Activated CD4-positive, alpha-beta memory T cell treated with anti-CD3 and anti-CD28 coated beads, Interleukin-2, amount 10 ng/mL, durations not matched to agents 7 days and 5 days (primary cell): ENCODE results near the gene SPOCD1. TPM values are rescaled to one million over a fixed set of nuclear protein-coding genes. Genes with fewer than 3 reads are reported as not detected.

ENCODE experiments used
- CTCF ChIA-PET: fragments of 350-600 bp; sonication (Branson Sonifier 250); formaldehyde crosslinking; loops from one replicate; lab custom pipeline; 2021; ENCODE audit warnings: antibody characterized with exemption, inconsistent platforms; lab: Charles Lee
- POLR2A ChIA-PET: fragments of 350-600 bp; sonication (Branson Sonifier 250); formaldehyde crosslinking; loops from one replicate; lab custom pipeline; 2021; ENCODE audit warnings: antibody characterized with exemption; lab: Charles Lee
- DNase-seq: peaks from one replicate; pipeline ENCODE4 v3.0.0-alpha.2; 2020
- H3K27ac Mint-ChIP-seq: one replicate; pipeline ENCODE4 v1.8.0; 2021; ENCODE audit warnings: mild to moderate bottlenecking, mixed read lengths
- H3K27me3 Mint-ChIP-seq: one replicate; pipeline ENCODE4 v1.8.0; 2021; ENCODE audit warnings: mixed read lengths
- H3K36me3 Mint-ChIP-seq: one replicate; pipeline ENCODE4 v1.8.0; 2021; ENCODE audit warnings: low read depth, mixed read lengths
- H3K4me1 Mint-ChIP-seq: one replicate; pipeline ENCODE4 v1.8.0; 2021; ENCODE audit warnings: mixed read lengths
- H3K4me3 Mint-ChIP-seq: one replicate; pipeline ENCODE4 v1.8.0; 2021; ENCODE audit warnings: mild to moderate bottlenecking, mixed read lengths
- H3K9me3 Mint-ChIP-seq: one replicate; pipeline ENCODE4 v1.8.0; 2021; ENCODE audit warnings: mixed read lengths
- total RNA-seq, 2 experiments: library from RNA; stranded (reverse); gene quantifications; one replicate each; pipeline ENCODE4 v1.2.3, GENCODE V29; 2021

Gene SPOCD1
- total RNA-seq = under 1 TPM; 0.08 to 0.15 TPM

DNA sequence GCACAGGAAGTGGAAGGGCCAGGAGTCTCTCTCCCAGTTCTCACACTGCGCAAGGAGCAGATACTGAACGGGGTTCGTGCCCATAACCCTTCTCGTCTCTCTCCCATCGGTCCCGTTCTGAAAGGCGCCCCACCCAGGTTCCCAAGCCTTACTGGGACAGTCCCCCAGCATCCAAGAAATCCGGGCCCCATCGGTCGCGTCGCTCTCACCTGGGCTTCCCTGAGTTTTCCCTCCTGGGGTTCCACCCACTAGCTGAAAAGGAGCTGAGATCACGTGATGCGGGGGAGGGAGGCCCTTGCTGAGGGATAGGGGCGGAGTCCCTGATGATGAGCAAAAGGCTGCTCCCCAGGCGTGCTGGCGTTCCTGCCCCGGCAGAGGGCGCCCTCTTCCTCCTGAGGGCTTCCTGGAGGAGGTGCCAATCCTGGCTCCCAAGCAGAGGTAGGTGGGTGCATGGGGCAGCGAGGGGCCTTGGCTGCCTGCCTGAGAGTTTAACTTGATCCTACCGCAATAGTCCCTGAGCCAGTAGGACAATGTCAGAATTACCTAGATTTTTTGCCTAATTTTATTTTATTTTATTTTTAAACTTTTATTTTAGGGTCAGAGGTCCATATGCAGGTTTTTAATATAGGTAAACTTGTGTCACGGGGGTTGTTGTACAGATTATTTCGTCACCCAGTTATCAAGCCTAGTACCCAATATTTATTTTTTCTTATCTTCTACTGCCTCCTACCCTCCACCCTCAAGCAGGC, at the start of gene SPOCD1:
Gene SPOCD1 (minus strand): TSS at position 271 of the 749 bp plus-strand sequence. CDS start 689 bp downstream, outside the sequence.
- ChIA-PET CTCF (interaction anchor here (0.5 to 7.7 kb wide), 39 partner anchors 10 to 293 kb away, joined by 3 to 85 read pairs (median 4); no protein-coding TSS in a partner anchor), POLR2A (interaction anchor here (0.6 to 2.5 kb wide), 6 partner anchors 33 to 198 kb away, joined by 3 to 10 read pairs (median 4); no protein-coding TSS in a partner anchor)
- Mint-ChIP-seq H3K27ac (no peak within 1 kb of the TSS), H3K36me3 (no peaks in the 10 kb centered on the region), H3K9me3 (no peaks in the 10 kb centered on the region), H3K4me3 (no peak within 1 kb of the TSS), H3K27me3 (no peaks in the 10 kb centered on the region), H3K4me1 (peaks cover 10% of the 10 kb centered on the region)
- peak; percentile 90 for DNase-seq

DNA sequence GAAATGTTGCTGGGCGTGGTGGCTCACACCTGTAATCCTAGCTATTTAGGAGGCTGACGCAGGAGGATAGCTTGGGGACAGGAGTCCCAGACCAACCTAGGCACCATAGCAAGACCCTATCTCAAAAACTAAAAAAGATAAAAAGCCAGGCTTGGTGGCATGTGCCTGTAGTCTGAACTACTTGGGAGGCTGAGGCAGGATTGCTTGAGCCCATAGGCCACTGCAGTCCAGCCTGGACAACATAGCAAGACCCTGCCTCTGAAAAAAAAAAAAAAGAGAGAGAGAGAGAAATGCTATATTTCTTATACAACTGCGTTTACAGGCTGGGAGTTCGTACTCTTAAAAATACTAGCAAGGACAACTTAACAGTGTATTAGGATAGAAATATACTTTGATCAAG, 46.2 kb upstream of the SPOCD1 start:
- Mint-ChIP-seq H3K27me3 (peaks cover 4% of the 10 kb centered on the region), H3K4me1 (no peaks in the 10 kb centered on the region), H3K9me3 (no peaks in the 10 kb centered on the region), H3K4me3 (no peak overlapping the region), H3K36me3 (no peaks in the 10 kb centered on the region), H3K27ac (no peak overlapping the region)
- ChIA-PET CTCF (no interaction called here), POLR2A (no interaction called here)
- DNase-seq = no peak

DNA sequence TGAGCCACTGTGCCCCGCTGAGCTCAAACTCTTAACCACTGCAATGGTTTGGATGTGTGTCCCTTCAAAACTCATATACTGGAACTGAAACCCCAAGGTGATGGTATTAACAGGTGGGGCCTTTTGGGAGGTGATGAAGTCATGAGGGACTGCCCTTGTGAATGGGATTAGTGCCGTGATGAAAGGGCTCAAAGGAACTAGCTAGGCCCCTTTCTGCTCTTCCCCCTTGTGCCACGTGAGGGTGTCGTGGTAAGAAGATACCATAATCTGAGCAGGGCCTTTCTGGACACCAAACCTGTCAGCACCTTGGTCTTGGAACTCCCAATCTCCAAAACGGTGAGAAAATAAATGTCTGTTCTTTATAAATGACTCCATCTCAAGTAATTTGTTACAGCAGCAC, 45.5 kb upstream of the SPOCD1 start:
- no peaks in the 10 kb centered on the region for H3K9me3 Mint-ChIP-seq
- no peaks in the 10 kb centered on the region for H3K36me3 Mint-ChIP-seq
- H3K4me1 Mint-ChIP-seq = no peaks in the 10 kb centered on the region
- peaks cover 4% of the 10 kb centered on the region for H3K27me3 Mint-ChIP-seq
- POLR2A ChIA-PET = no interaction called here
- DNase-seq = no peak
- CTCF ChIA-PET = no interaction called here
- no peak overlapping the region for H3K27ac Mint-ChIP-seq
- H3K4me3 Mint-ChIP-seq = no peak overlapping the region

DNA sequence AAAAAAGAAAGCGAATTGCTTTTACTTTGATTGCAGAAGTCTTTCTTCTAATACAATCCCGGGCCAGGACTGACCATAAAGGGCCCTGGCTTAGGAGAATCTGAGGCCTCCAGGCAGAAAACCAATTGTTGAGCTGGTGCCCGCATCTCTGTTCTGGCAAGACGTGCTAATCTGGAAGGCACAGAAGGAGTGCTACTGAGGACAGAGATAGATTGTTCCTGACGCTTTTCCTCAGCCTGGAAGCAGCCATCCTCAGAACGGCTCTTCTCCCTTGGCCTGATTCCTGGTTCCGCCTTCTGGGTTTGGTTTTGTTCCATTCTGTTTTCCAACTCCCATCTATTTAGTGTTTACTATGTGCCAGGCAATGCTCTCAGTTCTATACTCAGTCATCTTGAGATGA, 44.8 kb upstream of the SPOCD1 start:
- POLR2A ChIA-PET = no interaction called here
- Mint-ChIP-seq H3K27ac (no peak overlapping the region), H3K4me1 (no peaks in the 10 kb centered on the region), H3K9me3 (no peaks in the 10 kb centered on the region), H3K27me3 (peaks cover 4% of the 10 kb centered on the region), H3K4me3 (no peak overlapping the region), H3K36me3 (no peaks in the 10 kb centered on the region)
- CTCF ChIA-PET = interaction anchor here (0.6 kb wide), 1 partner anchor 660 kb away, joined by 3 read pairs; no protein-coding TSS in a partner anchor
- DNase-seq = no peak

DNA sequence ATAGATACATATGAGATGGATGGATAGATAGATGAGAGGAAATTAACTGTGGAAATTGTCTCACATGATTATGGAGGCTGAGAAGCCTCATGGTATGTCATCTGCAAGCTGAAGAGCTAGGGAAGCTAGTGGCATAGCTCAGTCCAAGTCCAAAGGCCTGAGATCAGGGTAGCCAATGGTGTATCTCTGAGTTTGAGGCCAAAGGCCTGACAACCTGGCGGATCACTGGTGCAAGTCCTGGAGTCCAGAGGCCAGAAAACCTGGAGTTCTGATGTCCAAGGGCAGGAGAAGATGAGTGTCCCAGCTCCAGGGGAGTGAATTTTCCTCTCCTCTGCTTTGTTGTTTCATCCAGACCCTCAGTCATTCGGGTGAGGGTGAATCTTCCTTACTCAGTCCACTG, 43.9 kb upstream of the SPOCD1 start:
- DNase-seq = no peak
- no peak overlapping the region for H3K27ac Mint-ChIP-seq
- no peaks in the 10 kb centered on the region for H3K4me1 Mint-ChIP-seq
- H3K9me3 Mint-ChIP-seq = no peaks in the 10 kb centered on the region
- no peaks in the 10 kb centered on the region for H3K36me3 Mint-ChIP-seq
- POLR2A ChIA-PET = interaction anchor here (0.9 kb wide), 1 partner anchor 13 kb away, joined by 3 read pairs; no protein-coding TSS in a partner anchor
- CTCF ChIA-PET = no interaction called here
- H3K4me3 Mint-ChIP-seq = no peak overlapping the region
- H3K27me3 Mint-ChIP-seq = peaks cover 4% of the 10 kb centered on the region

DNA sequence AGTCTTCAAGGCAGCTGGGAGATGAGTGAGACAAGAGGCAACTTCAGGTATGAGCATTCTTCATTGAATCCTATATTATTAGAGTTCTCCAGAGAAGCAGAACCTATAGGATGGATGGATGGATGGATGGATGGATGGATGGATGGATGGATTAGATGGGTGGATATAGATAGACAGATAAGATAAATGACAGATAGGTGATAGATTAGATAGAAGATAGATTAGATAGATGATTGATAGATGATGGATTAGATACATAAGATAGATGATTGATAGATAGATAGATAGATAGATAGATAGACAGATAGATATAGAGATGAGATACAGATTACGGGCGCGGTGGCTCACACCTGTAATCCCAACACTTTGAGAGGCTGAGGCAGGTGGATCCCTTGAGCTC, 43.2 kb upstream of the SPOCD1 start:
- no peaks in the 10 kb centered on the region for H3K36me3 Mint-ChIP-seq
- no peaks in the 10 kb centered on the region for H3K9me3 Mint-ChIP-seq
- DNase-seq = no peak
- CTCF ChIA-PET = no interaction called here
- H3K27me3 Mint-ChIP-seq = peaks cover 4% of the 10 kb centered on the region
- H3K4me3 Mint-ChIP-seq = no peak overlapping the region
- H3K27ac Mint-ChIP-seq = no peak overlapping the region
- POLR2A ChIA-PET = interaction anchor here (0.9 kb wide), 1 partner anchor 13 kb away, joined by 3 read pairs; no protein-coding TSS in a partner anchor
- H3K4me1 Mint-ChIP-seq = no peaks in the 10 kb centered on the region

DNA sequence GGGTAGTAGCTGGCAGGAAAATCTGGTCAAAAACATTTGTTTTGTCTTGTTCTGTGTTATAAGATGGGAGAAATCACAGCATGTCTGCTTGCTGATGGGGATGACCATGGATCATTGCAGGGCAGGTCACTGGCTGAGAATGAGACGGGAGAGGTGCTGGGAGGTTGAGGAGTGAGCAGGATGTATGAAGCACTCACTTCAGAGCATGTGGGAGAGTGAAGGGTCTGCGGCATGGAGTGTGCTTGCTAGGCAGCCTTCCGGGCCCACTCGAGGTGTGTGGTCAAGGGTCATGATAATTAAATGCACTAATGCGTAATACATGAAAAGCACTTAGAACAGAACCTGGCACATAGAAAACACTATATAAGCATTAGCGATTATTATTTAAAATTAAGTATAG, 42.0 kb upstream of the SPOCD1 start:
- DNase-seq = no peak
- Mint-ChIP-seq H3K27ac (no peak overlapping the region), H3K36me3 (no peaks in the 10 kb centered on the region), H3K27me3 (peaks cover 4% of the 10 kb centered on the region), H3K4me3 (no peak overlapping the region), H3K4me1 (no peaks in the 10 kb centered on the region), H3K9me3 (no peaks in the 10 kb centered on the region)
- POLR2A ChIA-PET = interaction anchor here (0.9 kb wide), 1 partner anchor 127 kb away, joined by 3 read pairs; no protein-coding TSS in a partner anchor
- CTCF ChIA-PET = no interaction called here

DNA sequence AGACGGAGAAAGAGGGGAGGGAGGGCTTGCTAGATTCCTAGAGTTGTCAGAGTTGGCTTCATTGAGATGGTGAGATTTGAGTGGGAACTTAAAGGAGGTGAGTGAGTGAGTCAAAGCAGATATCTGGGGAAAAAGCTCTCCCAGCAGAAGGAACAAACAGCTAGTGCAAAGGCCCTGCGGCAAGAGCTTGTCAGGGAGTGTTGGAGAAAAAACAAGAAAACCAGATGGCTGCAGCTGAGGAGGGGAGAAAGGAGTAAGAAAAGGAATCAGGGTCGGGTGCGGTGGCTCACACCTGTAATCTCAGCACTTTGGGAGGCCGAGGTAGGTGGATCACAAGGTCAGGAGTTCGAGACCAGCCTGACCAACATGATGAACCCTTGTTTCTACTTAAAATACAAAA, 40.3 kb upstream of the SPOCD1 start:
- H3K9me3 Mint-ChIP-seq = no peaks in the 10 kb centered on the region
- DNase-seq = no peak
- POLR2A ChIA-PET = no interaction called here
- CTCF ChIA-PET = interaction anchor here (0.7 kb wide), 1 partner anchor 203 kb away, joined by 3 read pairs; no protein-coding TSS in a partner anchor
- no peak overlapping the region for H3K4me3 Mint-ChIP-seq
- H3K36me3 Mint-ChIP-seq = no peaks in the 10 kb centered on the region
- H3K27me3 Mint-ChIP-seq = peaks cover 4% of the 10 kb centered on the region
- H3K4me1 Mint-ChIP-seq = no peaks in the 10 kb centered on the region
- H3K27ac Mint-ChIP-seq = no peak overlapping the region

DNA sequence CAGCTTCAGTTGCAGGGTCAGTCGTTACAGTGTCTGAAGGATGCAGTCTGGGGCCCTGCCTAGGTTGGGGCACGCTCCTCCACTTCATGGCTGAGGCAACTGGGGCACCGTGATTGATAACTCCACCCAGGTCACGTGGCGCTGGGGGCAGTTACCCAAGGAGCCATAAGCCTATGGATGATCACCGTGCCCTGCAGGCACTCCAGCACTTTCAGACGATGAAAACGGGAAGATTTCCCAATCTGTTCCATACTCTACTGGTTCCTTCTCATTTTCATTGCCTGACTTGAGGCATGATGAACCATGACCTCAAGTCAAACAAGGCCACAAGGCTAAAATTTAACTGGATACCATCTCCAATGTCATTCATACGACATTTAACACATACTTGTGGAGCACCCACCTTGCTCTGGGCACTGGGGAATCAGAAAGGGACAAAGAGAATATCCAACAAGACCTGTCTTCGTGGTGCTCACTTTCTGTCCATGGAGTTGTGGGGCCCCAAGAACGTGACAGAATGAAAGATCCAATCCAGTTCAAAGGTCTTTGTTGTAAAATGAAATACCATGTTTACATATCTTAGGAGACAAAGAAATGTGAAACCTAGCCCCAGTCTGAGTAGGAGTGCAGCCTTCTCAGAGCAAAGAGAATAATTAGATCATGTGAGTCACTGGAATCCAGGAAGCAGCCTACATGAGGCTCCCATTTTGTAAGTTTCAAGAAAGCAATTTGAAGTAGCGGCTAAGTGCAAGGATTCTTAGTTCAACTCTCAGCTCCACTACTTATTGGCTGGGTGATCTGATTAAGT, 39.4 kb upstream of the SPOCD1 start:
- DNase-seq = no peak
- ChIA-PET POLR2A (no interaction called here), CTCF (no interaction called here)
- peaks cover 4% of the 10 kb centered on the region for H3K27me3 Mint-ChIP-seq
- no peaks in the 10 kb centered on the region for H3K9me3 Mint-ChIP-seq
- H3K27ac Mint-ChIP-seq = no peak overlapping the region
- H3K36me3 Mint-ChIP-seq = no peaks in the 10 kb centered on the region
- no peak overlapping the region for H3K4me3 Mint-ChIP-seq
- H3K4me1 Mint-ChIP-seq = no peaks in the 10 kb centered on the region

DNA sequence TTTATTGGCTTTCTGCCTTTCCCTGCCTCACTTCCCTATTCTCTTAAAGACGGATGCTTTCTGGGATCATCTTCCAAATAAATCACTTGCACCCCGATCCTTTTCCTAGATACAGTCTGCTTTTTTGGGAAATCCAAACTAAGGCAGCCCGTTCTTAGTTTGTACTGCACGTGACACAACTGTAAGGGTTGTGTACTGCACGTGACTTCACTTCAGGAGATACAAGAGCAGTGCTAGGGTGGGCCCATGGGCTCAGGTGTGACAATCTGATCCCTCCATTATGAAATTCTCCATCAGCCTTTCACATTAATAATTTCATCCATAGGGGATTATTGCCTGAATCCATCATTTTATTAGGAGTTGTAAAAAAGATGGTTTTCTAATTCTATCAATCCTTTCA, 33.8 kb upstream of the SPOCD1 start:
- peaks cover 40% of the 10 kb centered on the region for H3K4me1 Mint-ChIP-seq
- CTCF ChIA-PET = interaction anchor here (0.8 kb wide), 1 partner anchor 112 kb away, joined by 3 read pairs; no protein-coding TSS in a partner anchor
- H3K4me3 Mint-ChIP-seq = no peak overlapping the region
- POLR2A ChIA-PET = interaction anchor here (1.4 to 1.7 kb wide), 3 partner anchors 11 to 95 kb away, joined by 4 to 6 read pairs (median 6); partner anchors contain the start of gene PTP4A2
- no peak overlapping the region for H3K27ac Mint-ChIP-seq
- no peaks in the 10 kb centered on the region for H3K9me3 Mint-ChIP-seq
- no peaks in the 10 kb centered on the region for H3K27me3 Mint-ChIP-seq
- H3K36me3 Mint-ChIP-seq = peaks cover 8% of the 10 kb centered on the region
- no peak for DNase-seq

DNA sequence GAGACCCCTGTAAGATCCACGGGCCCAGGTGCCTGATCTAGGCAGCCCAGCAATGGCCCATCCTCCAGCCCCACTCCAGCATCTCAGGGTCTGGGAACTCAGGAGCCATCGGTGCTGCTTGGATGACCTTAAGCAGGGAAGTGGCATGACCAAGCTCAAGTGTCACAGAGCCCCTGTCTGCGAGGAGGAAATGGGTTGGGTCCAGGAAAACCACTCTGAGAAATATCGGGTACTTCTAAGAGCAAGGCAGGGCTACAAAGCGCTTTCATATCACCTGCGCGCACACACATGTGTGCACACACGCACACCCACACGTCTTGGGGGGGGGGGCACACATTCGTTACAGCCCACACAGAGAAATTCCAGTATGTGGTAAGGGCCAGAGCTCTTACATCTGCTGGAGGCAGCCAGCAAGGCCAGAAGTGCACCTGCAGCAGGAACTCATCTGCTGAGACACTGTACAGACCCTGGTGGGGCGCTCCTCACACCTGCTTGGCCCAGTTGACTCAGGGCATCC, 32.6 kb upstream of the SPOCD1 start:
- H3K4me3 Mint-ChIP-seq = peak overlapping the region; percentile 58
- no peaks in the 10 kb centered on the region for H3K9me3 Mint-ChIP-seq
- peak; percentile 41 for DNase-seq
- CTCF ChIA-PET = interaction anchor here (0.5 to 1.1 kb wide), 4 partner anchors 10 to 124 kb away, joined by 3 to 5 read pairs (median 3); no protein-coding TSS in a partner anchor
- peak overlapping the region; percentile 75 for H3K27ac Mint-ChIP-seq
- H3K4me1 Mint-ChIP-seq = peaks cover 40% of the 10 kb centered on the region
- H3K36me3 Mint-ChIP-seq = peaks cover 8% of the 10 kb centered on the region
- no peaks in the 10 kb centered on the region for H3K27me3 Mint-ChIP-seq
- POLR2A ChIA-PET = interaction anchor here (0.8 to 1.7 kb wide), 8 partner anchors 10 to 96 kb away, joined by 3 to 8 read pairs (median 4); partner anchors contain the start of genes PTP4A2 and SPOCD1

DNA sequence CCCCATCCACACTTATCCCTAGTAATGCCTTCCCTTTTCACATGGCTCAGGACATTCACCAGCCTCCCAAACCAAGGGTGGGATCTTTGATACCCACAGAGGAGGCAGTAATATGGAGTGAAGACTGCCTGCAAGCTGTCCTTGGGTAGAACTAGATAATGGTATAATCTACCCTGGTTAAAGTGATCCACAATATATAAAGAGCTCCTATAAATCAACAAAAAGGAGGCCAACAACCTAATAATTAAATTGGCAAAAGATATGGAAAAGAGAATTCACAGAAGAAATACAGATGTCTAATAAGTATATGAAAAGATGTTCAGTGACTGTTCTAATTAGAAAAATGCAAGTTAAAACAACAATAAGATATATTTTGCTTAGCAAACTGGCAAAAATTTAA, 30.7 kb upstream of the SPOCD1 start:
- CTCF ChIA-PET = no interaction called here
- peaks cover 40% of the 10 kb centered on the region for H3K4me1 Mint-ChIP-seq
- H3K36me3 Mint-ChIP-seq = peaks cover 8% of the 10 kb centered on the region
- no peaks in the 10 kb centered on the region for H3K27me3 Mint-ChIP-seq
- no peak overlapping the region for H3K27ac Mint-ChIP-seq
- H3K9me3 Mint-ChIP-seq = no peaks in the 10 kb centered on the region
- DNase-seq = no peak
- POLR2A ChIA-PET = no interaction called here
- H3K4me3 Mint-ChIP-seq = no peak overlapping the region
